C4-2B (cell line): ENCODE results near the gene CHN2.

Source experiments
- ZFX ChIP-seq: fragments of 450-650 bp; IDR thresholded peaks from 2 replicates; pipeline ENCODE4 v1.6.1; 2017
- TF ChIP-seq, protein P1 (sequence below): fragments of 450-650 bp; conservative IDR thresholded peaks from 2 replicates; pipeline ENCODE4 v1.5.1; 2017; ENCODE audit warnings: mild to moderate bottlenecking

DNA sequence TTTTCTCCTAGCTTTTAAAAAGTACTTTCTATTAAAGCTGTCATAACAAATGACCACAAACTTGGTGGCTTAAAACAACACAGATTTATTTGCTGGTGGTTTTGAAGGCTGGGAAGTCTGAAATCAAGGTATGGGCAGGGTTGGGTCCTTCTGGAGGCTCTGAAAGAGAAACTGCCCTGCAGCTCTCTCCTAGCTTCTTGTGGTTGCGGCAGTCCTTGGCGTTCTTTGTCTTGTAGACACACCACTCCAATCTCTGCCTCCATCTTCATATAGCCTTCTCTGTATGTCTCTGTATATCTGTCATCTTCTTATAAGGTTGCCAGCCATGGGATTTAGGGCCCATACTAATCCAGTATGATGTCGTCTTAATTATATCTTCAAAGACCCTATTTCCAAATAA is 289.7 kb downstream of the CHN2 start:
- TF ChIP-seq, protein P1, sequence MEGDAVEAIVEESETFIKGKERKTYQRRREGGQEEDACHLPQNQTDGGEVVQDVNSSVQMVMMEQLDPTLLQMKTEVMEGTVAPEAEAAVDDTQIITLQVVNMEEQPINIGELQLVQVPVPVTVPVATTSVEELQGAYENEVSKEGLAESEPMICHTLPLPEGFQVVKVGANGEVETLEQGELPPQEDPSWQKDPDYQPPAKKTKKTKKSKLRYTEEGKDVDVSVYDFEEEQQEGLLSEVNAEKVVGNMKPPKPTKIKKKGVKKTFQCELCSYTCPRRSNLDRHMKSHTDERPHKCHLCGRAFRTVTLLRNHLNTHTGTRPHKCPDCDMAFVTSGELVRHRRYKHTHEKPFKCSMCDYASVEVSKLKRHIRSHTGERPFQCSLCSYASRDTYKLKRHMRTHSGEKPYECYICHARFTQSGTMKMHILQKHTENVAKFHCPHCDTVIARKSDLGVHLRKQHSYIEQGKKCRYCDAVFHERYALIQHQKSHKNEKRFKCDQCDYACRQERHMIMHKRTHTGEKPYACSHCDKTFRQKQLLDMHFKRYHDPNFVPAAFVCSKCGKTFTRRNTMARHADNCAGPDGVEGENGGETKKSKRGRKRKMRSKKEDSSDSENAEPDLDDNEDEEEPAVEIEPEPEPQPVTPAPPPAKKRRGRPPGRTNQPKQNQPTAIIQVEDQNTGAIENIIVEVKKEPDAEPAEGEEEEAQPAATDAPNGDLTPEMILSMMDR: no peak
- TF ChIP-seq ZFX: no peak
